HFF-Myc (cell line): ENCODE data around the gene SLC22A4.

ENCODE experiments used
- DNase-seq: peaks from one replicate; pipeline ENCODE4 v3.0.0-alpha.2; 2011; ENCODE audit warnings: low read depth; ENCODE audit errors: extremely low read depth
- H3K4me3 ChIP-seq: replicated peaks from 2 replicates; pipeline ENCODE4 v1.5.1; 2011; ENCODE audit warnings: low read depth, mild to moderate bottlenecking, control low read depth, low read length
- TF ChIP-seq, protein P1 (sequence below): IDR thresholded peaks from 2 replicates; pipeline ENCODE4 v1.5.1; 2012; ENCODE audit warnings: mild to moderate bottlenecking, low read depth, low read length, control low read depth; ENCODE audit errors: missing control alignments

Gene SLC22A4

DNA sequence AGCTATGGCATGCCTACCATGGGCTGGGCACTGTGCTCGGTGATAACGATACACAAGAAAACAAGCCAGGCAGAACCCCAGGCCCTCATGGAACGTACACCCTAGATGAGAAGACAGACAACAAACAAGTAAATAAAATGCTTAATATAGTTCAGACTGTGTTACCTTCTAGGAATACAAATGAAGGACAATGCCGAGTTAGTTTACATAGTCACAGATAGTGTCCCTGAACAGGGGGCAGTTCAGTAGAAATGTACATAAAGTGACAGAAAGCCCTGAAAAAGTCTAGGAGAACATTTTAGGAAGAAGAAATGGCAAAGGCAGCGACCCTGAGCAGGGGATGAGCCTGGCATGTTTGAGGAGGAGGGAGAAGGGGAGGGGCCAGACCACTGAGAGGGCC, 97.1 kb downstream of the SLC22A4 start:
- H3K4me3 ChIP-seq = no peak overlapping the region
- DNase-seq = no peak
- TF ChIP-seq, protein P1, sequence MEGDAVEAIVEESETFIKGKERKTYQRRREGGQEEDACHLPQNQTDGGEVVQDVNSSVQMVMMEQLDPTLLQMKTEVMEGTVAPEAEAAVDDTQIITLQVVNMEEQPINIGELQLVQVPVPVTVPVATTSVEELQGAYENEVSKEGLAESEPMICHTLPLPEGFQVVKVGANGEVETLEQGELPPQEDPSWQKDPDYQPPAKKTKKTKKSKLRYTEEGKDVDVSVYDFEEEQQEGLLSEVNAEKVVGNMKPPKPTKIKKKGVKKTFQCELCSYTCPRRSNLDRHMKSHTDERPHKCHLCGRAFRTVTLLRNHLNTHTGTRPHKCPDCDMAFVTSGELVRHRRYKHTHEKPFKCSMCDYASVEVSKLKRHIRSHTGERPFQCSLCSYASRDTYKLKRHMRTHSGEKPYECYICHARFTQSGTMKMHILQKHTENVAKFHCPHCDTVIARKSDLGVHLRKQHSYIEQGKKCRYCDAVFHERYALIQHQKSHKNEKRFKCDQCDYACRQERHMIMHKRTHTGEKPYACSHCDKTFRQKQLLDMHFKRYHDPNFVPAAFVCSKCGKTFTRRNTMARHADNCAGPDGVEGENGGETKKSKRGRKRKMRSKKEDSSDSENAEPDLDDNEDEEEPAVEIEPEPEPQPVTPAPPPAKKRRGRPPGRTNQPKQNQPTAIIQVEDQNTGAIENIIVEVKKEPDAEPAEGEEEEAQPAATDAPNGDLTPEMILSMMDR = no peak

DNA sequence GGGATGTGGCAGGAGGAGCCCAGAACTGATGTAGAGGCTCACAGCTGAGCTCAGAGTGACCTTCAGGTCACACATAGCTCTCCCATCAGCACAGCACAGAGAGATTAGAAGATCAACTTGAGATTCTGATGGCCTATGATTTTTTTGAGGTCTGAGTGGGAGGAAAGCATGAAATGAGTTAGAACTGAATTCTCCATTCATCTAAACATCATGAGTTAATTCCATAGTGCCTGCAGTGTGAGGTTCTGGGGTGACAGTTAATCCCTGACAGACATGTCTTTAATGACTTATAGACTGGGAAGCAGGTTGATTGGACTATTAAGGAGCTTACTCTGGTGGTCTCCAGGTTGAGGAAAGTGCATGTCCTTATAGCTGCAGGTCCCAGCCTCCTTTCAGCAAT, 97.7 kb downstream of the SLC22A4 start:
- TF ChIP-seq, protein P1 = no peak
- H3K4me3 ChIP-seq = no peak overlapping the region
- DNase-seq = no peak

DNA sequence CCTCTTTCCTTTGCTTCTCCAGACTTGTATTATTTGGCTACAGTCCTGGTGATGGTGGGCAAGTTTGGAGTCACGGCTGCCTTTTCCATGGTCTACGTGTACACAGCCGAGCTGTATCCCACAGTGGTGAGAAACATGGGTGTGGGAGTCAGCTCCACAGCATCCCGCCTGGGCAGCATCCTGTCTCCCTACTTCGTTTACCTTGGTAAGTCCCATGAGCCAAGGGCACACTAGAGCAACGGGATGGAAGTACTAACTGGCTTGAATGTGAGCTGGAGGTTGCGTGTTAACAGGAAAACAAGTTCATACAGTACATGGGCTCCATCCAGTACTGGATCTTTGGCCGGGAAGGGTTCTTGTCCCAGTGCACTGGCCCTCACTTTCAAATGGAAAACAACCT, 98.2 kb downstream of the SLC22A4 start:
- TF ChIP-seq, protein P1 = no peak
- H3K4me3 ChIP-seq = no peak overlapping the region
- DNase-seq = no peak

DNA sequence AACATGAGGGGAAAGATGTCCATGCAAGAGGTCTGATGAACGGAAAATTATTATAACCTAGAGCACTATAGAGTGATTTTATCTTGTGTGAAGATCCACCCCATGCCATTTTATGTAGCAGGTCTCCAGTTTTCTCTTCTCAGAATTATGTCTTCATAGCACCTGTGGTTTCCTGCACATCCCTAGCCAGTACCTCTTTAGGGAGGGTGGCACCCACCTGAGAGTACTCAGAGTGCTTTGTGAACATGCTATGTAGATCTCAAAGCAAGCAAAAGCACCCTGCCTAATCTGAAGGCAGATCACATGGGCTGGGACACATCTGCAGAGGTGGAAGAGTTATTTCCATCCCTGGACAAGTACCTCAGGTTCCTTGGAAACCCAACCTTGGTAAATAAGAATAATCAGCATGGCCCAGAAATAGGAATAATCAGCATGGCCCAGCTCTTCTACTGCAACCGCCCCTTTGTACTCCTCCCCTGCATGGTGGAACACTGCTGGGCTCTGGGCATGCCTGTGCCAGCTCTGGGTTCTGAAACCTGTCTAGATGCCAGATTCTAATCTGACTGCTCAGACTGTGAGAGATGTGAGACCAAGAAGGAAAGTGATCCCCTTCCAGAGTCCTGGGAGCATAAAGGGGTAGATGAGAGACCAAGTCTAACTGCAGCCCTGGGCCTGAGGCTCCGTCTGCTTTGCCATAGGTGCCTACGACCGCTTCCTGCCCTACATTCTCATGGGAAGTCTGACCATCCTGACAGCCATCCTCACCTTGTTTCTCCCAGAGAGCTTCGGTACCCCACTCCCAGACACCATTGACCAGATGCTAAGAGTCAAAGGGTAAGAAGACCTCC, 99.0 kb downstream of the SLC22A4 start:
- DNase-seq = no peak
- no peak overlapping the region for H3K4me3 ChIP-seq
- TF ChIP-seq, protein P1 = no peak
